ENCODE measurements around the gene ENOSF1.

Gene ENOSF1

GRCh38 chr18:621291-622043 is 91.0 kb downstream of the ENOSF1 start:
- DNase-seq (ENCODE audit: low read depth) = no peak

More at GRCh38 chr18:621291-622043, 91.0 kb downstream of the ENOSF1 start:
- no peak overlapping the region for H3K4me3 ChIP-seq (ENCODE audit: control insufficient read depth, low read depth, low read length)
- TF ChIP-seq CTCF (IDR thresholded peaks at IDR 0.05; ENCODE audit: control insufficient read depth, insufficient read depth, low read depth, low read length, missing control alignments) = no peak
